ENCODE data around the gene SH2D6.
"Not testable (repeated sequence)": the region's sequence is repeated elsewhere in the genome, so short reads cannot be mapped to it uniquely, and the experiment has no call there.

SH2D6 gene

GRCh38 chr2:85418132-85419008, at the start of gene SH2D6:
Gene SH2D6 (plus strand): TSS chr2:85418714. CDS start chr2:85429466, 10,752 bp downstream.
- DNase-seq, result peak; percentile 85

GRCh38 chr2:85368921-85369320, 49.6 kb upstream of the SH2D6 start:
- no peak for DNase-seq

GRCh38 chr2:85369500-85369899, 49.0 kb upstream of the SH2D6 start:
- DNase-seq, result no peak

- no peak for DNase-seq
Measured at GRCh38 chr2:85371045-85371444, 47.5 kb upstream of the SH2D6 start.

GRCh38 chr2:85376291-85377065, 42.0 kb upstream of the SH2D6 start:
- no peak for DNase-seq

- DNase-seq, result no peak
Measured at GRCh38 chr2:85377083-85377482, 41.4 kb upstream of the SH2D6 start.

- no peak for DNase-seq
Measured at GRCh38 chr2:85378257-85378656, 40.3 kb upstream of the SH2D6 start.

GRCh38 chr2:85380048-85380447, 38.5 kb upstream of the SH2D6 start:
- no peak for DNase-seq

- DNase-seq, result not testable (repeated sequence)
Measured at GRCh38 chr2:85383151-85383550, 35.4 kb upstream of the SH2D6 start.

GRCh38 chr2:85383850-85384249, 34.7 kb upstream of the SH2D6 start:
- no peak for DNase-seq

GRCh38 chr2:85385746-85386145, 32.8 kb upstream of the SH2D6 start:
- DNase-seq, result no peak

GRCh38 chr2:85387754-85388153, 30.8 kb upstream of the SH2D6 start:
- DNase-seq, result no peak

GRCh38 chr2:85388878-85389538, 29.5 kb upstream of the SH2D6 start:
- no peak for DNase-seq

GRCh38 chr2:85390941-85391669, 27.4 kb upstream of the SH2D6 start:
- peak; percentile 62 for DNase-seq

GRCh38 chr2:85393836-85394235, 24.7 kb upstream of the SH2D6 start:
- no peak for DNase-seq

GRCh38 chr2:85394261-85394681, 24.2 kb upstream of the SH2D6 start:
- no peak for DNase-seq

GRCh38 chr2:85394976-85395375, 23.5 kb upstream of the SH2D6 start:
- DNase-seq, result no peak

GRCh38 chr2:85395912-85396475, 22.5 kb upstream of the SH2D6 start:
- DNase-seq, result no peak

- no peak for DNase-seq
Measured at GRCh38 chr2:85396531-85397470, 21.7 kb upstream of the SH2D6 start.

GRCh38 chr2:85397925-85398331, 20.6 kb upstream of the SH2D6 start:
- no peak for DNase-seq
